HepG2 (cell line): ENCODE measurements around the gene PIP4K2B. TPM values are rescaled to one million over a fixed set of nuclear protein-coding genes. Genes with fewer than 3 reads are reported as not detected.

Experiments used
- GABPB1 ChIP-seq: IDR thresholded peaks from 2 replicates; pipeline ENCODE4 v1.6.1; 2016; ENCODE audit warnings: mild to moderate bottlenecking, missing genetic modification reagents, moderate library complexity, missing compliant biosample characterization
- JUN ChIP-seq: sonication (generic); formaldehyde crosslinking; IDR thresholded peaks from 2 replicates; pipeline ENCODE4 v1.4.0; 2020; ENCODE audit warnings: mild to moderate bottlenecking, missing genetic modification reagents
- KDM1A ChIP-seq: IDR thresholded peaks from 2 replicates; pipeline ENCODE4 v1.6.1; 2016; ENCODE audit warnings: missing compliant biosample characterization
- KDM3A ChIP-seq: IDR thresholded peaks from 2 replicates; pipeline ENCODE4 v1.6.1; 2018; ENCODE audit warnings: low read depth, missing compliant biosample characterization
- MTF2 ChIP-seq: sonication (generic); formaldehyde crosslinking; IDR thresholded peaks from 2 replicates; pipeline ENCODE4 v1.5.0; 2020; ENCODE audit warnings: missing genetic modification reagents, borderline replicate concordance
- PAWR ChIP-seq: sonication (generic); formaldehyde crosslinking; IDR thresholded peaks from 2 replicates; pipeline ENCODE4 v1.4.0; 2020; ENCODE audit warnings: missing genetic modification reagents, mild to moderate bottlenecking, borderline replicate concordance
- SP5 ChIP-seq: IDR thresholded peaks from 2 replicates; pipeline ENCODE4 v1.6.1; 2016; ENCODE audit warnings: low read depth, borderline replicate concordance
- SUZ12 ChIP-seq: fragments of 150-350 bp; IDR thresholded peaks from 2 replicates; pipeline ENCODE4 v1.6.1; 2014; ENCODE audit warnings: low read depth, low read length
- ZNF333 ChIP-seq: sonication (generic); formaldehyde crosslinking; IDR thresholded peaks from 2 replicates; pipeline ENCODE4 v1.4.0; 2020; ENCODE audit warnings: mild to moderate bottlenecking, missing genetic modification reagents, borderline replicate concordance
- ZNF713 ChIP-seq: sonication (generic); formaldehyde crosslinking; IDR thresholded peaks from 2 replicates; pipeline ENCODE4 v1.4.0; 2020; ENCODE audit warnings: mild to moderate bottlenecking, missing genetic modification reagents
- ZNF780A ChIP-seq: sonication (generic); formaldehyde crosslinking; IDR thresholded peaks from 2 replicates; pipeline ENCODE4 v1.8.0; 2022; ENCODE audit warnings: mild to moderate bottlenecking, missing genetic modification reagents, moderate library complexity
- ZSCAN21 ChIP-seq: sonication (generic); formaldehyde crosslinking; IDR thresholded peaks from 2 replicates; pipeline ENCODE4 v1.8.0; 2022; ENCODE audit warnings: mild to moderate bottlenecking, missing genetic modification reagents, moderate library complexity, borderline replicate concordance
- polyA plus RNA-seq, 8 experiments: library from polyadenylated mRNA; depleted of rRNA in 3 of 8; stranded (reverse) in 7 of 8; unstranded in 1 of 8; fragments of >200 nt; fragmentation: Illumina TruSeq in 4 of 8; extraction: Trizol in 4 of 8; gene quantifications; 2 replicates each; pipeline versions ENCODE4 v1.2.1 to v1.2.3, GENCODE V29; 2011 to 2016; ENCODE audit warnings: low read depth in 4 of 8, missing spikeins in 1 of 8, mixed read lengths in 1 of 8; ENCODE audit not compliant: insufficient read depth in 1 of 8
- total RNA-seq, 5 experiments: library from RNA; depleted of rRNA; stranded (reverse); fragments of >200 nt; fragmentation: Illumina TruSeq; extraction: Trizol; gene quantifications; 2 replicates each; pipeline ENCODE4 v1.2.3, GENCODE V29; 2016; ENCODE audit warnings: low read depth in 1 of 5
- TF ChIP-seq, protein P1 (sequence below): sonication (generic); formaldehyde crosslinking; IDR thresholded peaks from 2 replicates; pipeline ENCODE4 v1.4.0; 2020; ENCODE audit warnings: missing genetic modification reagents, borderline replicate concordance
- TF ChIP-seq, protein P2 (sequence below): sonication (generic); formaldehyde crosslinking; IDR thresholded peaks from 2 replicates; pipeline ENCODE4 v1.4.0; 2020; ENCODE audit warnings: mild to moderate bottlenecking, missing genetic modification reagents

The PIP4K2B gene
- total and polyA plus RNA-seq, 2 of the 13 experiments (the other 11 are each of a cell fraction or from before 2014, with no cell fraction given): 20.4 to 54.0 TPM

DNA sequence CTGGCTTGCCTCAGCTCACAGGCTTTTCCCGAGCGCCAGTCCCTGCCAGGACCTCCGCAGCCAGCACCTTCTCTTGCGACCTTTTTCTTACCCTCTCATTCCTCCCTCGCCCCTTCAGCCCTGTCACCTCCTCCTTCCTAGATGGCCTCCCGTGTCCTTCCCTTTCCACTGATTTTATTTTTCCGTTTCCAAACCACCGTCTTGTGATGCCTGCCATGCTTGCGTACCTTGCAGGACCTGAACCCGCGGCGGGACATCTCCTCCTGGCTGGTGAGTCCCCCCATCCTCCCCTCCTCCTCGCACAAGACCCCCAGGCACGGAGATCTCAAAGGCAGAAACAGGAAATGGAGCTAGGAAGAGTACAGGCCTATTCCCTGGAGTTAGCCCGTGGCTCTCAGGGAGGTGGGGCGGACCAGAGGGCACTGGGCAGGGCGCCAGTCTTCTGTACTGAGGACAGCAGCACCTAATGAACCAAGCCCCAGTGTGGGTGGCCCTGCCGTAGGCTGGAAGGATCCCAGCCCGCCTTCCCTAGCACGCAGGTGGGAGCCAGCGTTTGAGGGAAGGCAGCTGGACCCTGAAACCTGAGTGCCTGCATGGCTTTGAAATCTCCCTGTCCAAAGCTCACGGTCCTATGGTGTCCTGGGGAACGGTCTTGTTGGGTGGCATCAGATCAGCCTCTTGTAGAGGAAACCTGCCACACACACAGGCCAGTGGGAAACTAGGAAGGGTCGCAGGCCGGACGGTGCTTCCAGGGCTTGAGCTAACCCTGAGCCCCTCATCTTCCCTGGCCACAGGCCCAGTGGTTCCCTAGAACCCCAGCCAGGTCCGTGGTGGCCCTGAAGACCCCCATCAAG, 68.6 kb downstream of the PIP4K2B start (continued):
- TF ChIP-seq SUZ12 (no peak), ZNF780A (CRISPR knock-in tag) (no peak; the same call in 1 of the 2 replicates), SP5 (CRISPR knock-in tag) (peak; percentile 92), ZNF333 (no peak), KDM1A (no peak), ZSCAN21 (CRISPR knock-in tag) (peak; percentile 78), PAWR (CRISPR knock-in tag) (no peak), GABPB1 (CRISPR knock-in tag) (peak; percentile 64), KDM3A (peak; percentile 48; the same call in 1 of the 2 replicates), JUN (CRISPR knock-in tag) (no peak), ZNF713 (CRISPR knock-in tag) (0 out of 2 replicates have a peak, but pooled peaks have one; percentile 32), MTF2 (no peak)
- TF ChIP-seq, protein P1, sequence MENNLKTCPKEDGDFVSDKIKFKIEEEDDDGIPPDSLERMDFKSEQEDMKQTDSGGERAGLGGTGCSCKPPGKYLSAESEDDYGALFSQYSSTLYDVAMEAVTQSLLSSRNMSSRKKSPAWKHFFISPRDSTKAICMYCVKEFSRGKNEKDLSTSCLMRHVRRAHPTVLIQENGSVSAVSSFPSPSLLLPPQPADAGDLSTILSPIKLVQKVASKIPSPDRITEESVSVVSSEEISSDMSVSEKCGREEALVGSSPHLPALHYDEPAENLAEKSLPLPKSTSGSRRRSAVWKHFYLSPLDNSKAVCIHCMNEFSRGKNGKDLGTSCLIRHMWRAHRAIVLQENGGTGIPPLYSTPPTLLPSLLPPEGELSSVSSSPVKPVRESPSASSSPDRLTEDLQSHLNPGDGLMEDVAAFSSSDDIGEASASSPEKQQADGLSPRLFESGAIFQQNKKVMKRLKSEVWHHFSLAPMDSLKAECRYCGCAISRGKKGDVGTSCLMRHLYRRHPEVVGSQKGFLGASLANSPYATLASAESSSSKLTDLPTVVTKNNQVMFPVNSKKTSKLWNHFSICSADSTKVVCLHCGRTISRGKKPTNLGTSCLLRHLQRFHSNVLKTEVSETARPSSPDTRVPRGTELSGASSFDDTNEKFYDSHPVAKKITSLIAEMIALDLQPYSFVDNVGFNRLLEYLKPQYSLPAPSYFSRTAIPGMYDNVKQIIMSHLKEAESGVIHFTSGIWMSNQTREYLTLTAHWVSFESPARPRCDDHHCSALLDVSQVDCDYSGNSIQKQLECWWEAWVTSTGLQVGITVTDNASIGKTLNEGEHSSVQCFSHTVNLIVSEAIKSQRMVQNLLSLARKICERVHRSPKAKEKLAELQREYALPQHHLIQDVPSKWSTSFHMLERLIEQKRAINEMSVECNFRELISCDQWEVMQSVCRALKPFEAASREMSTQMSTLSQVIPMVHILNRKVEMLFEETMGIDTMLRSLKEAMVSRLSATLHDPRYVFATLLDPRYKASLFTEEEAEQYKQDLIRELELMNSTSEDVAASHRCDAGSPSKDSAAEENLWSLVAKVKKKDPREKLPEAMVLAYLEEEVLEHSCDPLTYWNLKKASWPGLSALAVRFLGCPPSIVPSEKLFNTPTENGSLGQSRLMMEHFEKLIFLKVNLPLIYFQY: peak; percentile 34; the same call in 1 of the 2 replicates
- TF ChIP-seq, protein P2, sequence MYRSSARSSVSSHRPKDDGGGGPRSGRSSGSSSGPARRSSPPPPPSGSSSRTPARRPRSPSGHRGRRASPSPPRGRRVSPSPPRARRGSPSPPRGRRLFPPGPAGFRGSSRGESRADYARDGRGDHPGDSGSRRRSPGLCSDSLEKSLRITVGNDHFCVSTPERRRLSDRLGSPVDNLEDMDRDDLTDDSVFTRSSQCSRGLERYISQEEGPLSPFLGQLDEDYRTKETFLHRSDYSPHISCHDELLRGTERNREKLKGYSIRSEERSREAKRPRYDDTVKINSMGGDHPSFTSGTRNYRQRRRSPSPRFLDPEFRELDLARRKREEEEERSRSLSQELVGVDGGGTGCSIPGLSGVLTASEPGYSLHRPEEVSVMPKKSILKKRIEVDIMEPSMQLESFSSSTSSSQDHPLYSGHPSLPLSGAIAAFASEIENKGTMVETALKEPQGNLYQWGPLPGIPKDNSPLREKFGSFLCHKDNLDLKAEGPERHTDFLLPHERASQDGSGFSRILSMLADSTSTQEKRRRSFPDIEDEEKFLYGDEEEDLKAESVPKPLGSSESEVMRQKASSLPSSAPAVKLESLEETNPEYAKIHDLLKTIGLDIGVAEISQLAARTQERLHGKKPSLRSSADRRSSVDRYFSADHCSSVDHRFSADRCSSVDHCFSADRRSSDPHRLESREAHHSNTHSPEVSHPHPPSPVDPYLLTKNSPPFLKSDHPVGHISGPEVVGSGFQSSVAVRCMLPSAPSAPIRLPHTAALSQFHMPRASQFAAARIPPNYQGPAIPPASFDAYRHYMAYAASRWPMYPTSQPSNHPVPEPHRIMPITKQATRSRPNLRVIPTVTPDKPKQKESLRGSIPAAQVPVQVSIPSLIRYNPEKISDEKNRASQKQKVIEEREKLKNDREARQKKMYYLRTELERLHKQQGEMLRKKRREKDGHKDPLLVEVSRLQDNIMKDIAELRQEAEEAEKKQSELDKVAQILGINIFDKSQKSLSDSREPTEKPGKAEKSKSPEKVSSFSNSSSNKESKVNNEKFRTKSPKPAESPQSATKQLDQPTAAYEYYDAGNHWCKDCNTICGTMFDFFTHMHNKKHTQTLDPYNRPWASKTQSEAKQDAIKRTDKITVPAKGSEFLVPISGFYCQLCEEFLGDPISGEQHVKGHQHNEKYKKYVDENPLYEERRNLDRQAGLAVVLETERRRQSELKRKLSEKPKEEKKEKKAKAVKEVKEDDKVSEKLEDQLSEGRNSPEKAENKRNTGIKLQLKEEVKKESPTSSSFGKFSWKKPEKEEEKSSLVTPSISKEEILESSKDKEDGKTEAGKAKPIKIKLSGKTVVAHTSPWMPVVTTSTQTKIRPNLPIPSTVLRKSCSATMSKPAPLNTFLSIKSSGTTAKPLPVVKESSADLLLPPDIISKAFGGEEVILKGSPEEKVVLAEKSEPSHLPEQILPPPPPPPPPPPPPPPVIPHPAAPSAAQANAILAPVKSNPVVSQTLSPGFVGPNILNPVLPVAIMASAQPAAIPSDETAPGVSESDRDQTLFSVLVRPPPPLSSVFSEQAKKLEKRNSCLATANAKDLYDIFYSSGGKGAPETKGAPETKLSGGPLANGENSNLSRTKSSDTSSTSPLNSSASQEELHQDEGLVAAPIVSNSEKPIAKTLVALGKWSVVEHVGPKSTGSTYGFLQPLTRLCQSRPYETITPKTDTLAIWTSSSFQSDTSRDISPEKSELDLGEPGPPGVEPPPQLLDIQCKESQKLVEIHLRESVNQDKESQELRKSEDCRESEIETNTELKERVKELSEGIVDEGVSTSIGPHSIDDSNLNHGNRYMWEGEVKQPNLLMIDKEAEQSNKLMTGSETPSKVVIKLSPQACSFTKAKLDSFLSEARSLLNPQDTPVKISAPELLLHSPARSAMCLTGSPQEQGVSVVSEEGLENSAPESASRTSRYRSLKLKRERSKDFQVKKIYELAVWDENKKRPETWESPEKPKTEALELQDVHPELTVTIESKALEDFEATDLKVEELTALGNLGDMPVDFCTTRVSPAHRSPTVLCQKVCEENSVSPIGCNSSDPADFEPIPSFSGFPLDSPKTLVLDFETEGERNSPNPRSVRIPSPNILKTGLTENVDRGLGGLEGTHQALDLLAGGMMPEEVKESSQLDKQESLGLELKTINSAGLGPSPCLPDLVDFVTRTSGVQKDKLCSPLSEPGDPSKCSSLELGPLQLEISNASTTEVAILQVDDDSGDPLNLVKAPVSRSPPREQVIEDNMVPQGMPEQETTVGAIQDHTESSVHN (CRISPR knock-in tag): 0 out of 2 replicates have a peak, but pooled peaks have one; percentile 37
